ENCODE measurements around the gene COPS8. TPM values are rescaled to one million over a fixed set of nuclear protein-coding genes. Genes with fewer than 3 reads are reported as not detected.

The COPS8 gene
- total and polyA plus RNA-seq, 2 experiments from 2014 or later, result 120 to 130 TPM

DNA sequence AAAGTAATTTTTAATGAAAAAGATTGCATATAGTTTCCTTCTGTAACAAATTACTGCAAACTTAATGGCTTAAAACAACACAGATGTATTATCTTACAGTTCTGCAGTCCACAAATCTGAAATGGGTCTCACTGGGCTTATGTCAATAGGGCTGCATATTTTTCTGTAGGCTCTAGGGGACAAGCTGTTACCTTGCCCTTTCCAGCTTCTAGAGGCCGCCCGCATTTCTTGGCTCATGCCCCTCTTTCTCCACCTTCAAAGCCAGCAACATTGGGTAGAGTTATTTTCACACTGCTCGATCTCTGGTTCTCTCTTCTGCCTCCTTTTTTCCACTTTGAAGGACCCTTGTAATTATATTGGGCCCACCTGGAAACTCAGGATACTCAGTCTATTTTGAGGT is 16.7 kb downstream of the COPS8 start (continued):
- TF ChIP-seq POLR2AphosphoS5 (IDR thresholded peaks at IDR 0.05; ENCODE audit: low read depth) (no peak), ZNF331 (CRISPR knock-in tag; IDR thresholded peaks at IDR 0.05; ENCODE audit: low read depth) (no peak), NANOG (IDR thresholded peaks at IDR 0.05; ENCODE audit: borderline replicate concordance) (no peak), EZH2 (IDR thresholded peaks at IDR 0.05; ENCODE audit: low read depth, unreplicated experiment) (no peak), ZNF114 (CRISPR knock-in tag; IDR thresholded peaks at IDR 0.05) (no peak), EZH2phosphoT487 (IDR thresholded peaks at IDR 0.05; ENCODE audit: unreplicated experiment) (no peak), REST (IDR thresholded peaks at IDR 0.05; ENCODE audit: unreplicated experiment) (no peak)

DNA sequence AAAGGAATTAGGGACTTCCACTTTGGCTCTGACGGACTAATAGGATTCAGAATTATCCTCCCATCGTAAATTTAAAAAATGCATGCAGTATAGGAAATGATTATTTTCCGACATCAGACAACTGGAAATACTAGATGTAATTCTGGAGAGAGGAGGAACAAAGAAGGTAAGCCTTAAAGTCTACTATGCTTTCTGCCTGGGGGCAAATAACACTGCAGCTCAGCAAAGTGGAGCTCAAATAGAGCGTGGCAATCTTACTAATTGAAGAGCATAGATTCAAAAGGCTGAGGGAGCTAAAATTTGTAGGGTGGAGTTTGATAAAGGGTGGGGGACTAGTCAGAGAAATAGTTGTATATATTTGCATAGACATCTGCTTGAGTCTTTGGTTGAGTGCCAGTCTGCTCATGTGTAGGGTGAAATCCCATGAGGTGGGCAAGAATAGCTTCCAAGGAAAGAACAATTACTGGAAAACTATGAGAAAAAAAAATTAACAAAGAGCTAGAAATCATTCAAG is 23.8 kb downstream of the COPS8 start:
- H3K27me3 ChIP-seq (ENCODE audit: insufficient read depth), result no peaks in the 10 kb centered on the region
- peaks cover 5% of the 10 kb centered on the region; the same call in 1 of the 3 replicates for H3K9me3 Mint-ChIP-seq
- no peaks in the 10 kb centered on the region for H3K36me3 ChIP-seq (ENCODE audit: insufficient read depth)
- no peaks in the 10 kb centered on the region for H3K9me2 ChIP-seq (ENCODE audit: insufficient read depth)
- H3K4me1 Mint-ChIP-seq, result no peaks in the 10 kb centered on the region
- no peak overlapping the region for H3K27ac Mint-ChIP-seq
- no peaks in the 10 kb centered on the region for H3F3A ChIP-seq (replicated peaks; ENCODE audit: low read depth)
- no peak overlapping the region for H2AFZ ChIP-seq
- H3K4me3 ChIP-seq, result no peak overlapping the region
- no peak overlapping the region for H3K4me3 Mint-ChIP-seq
- no peak overlapping the region for H3K27ac ChIP-seq (ENCODE audit: low read depth)
- H3K4me1 ChIP-seq (ENCODE audit: insufficient read depth), result no peaks in the 10 kb centered on the region
- peaks cover 2% of the 10 kb centered on the region for H3K27me3 Mint-ChIP-seq (ENCODE audit: insufficient read depth, low read depth, poor library complexity)
- no peak overlapping the region for H3K4me2 ChIP-seq
- H3K79me2 ChIP-seq (replicated peaks; ENCODE audit: insufficient read depth), result no peaks in the 10 kb centered on the region
- no peak for DNase-seq (ENCODE audit: low spot score)
- no peaks in the 10 kb centered on the region for H3K36me3 Mint-ChIP-seq (ENCODE audit: low read depth)
- no peak for ATAC-seq
- no peaks in the 10 kb centered on the region for H4K20me1 ChIP-seq (replicated peaks; ENCODE audit: insufficient read depth)
- TF ChIP-seq, protein P1, sequence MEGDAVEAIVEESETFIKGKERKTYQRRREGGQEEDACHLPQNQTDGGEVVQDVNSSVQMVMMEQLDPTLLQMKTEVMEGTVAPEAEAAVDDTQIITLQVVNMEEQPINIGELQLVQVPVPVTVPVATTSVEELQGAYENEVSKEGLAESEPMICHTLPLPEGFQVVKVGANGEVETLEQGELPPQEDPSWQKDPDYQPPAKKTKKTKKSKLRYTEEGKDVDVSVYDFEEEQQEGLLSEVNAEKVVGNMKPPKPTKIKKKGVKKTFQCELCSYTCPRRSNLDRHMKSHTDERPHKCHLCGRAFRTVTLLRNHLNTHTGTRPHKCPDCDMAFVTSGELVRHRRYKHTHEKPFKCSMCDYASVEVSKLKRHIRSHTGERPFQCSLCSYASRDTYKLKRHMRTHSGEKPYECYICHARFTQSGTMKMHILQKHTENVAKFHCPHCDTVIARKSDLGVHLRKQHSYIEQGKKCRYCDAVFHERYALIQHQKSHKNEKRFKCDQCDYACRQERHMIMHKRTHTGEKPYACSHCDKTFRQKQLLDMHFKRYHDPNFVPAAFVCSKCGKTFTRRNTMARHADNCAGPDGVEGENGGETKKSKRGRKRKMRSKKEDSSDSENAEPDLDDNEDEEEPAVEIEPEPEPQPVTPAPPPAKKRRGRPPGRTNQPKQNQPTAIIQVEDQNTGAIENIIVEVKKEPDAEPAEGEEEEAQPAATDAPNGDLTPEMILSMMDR (conservative IDR thresholded peaks at IDR 0.05; ENCODE audit: low read depth in 2 of 2), result no peak
- TF ChIP-seq JUNB (IDR thresholded peaks at IDR 0.05; ENCODE audit: unreplicated experiment) (no peak), EZH2phosphoT487 (IDR thresholded peaks at IDR 0.05; ENCODE audit: unreplicated experiment) (no peak), NANOG (IDR thresholded peaks at IDR 0.05; ENCODE audit: borderline replicate concordance) (no peak), REST (IDR thresholded peaks at IDR 0.05; ENCODE audit: unreplicated experiment) (no peak), ZNF331 (CRISPR knock-in tag; IDR thresholded peaks at IDR 0.05; ENCODE audit: low read depth) (no peak), EZH2 (IDR thresholded peaks at IDR 0.05; ENCODE audit: low read depth, unreplicated experiment) (no peak)

Data from GM23338 (cell line).